GM21619 (cell line): ENCODE results near the gene MSRB3.

Source experiments
- ATAC-seq: cut with Tn5 transposase; IDR thresholded peaks from one replicate; pipeline ENCODE4 v1.9.1; 2021; ENCODE audit not compliant: unreplicated experiment

The MSRB3 gene

GRCh38 chr12:65324056-65324455 is 45.6 kb downstream of the MSRB3 start:
- no peak for ATAC-seq

GRCh38 chr12:65324551-65324950 is 46.1 kb downstream of the MSRB3 start:
- ATAC-seq, result no peak

GRCh38 chr12:65325183-65325582 is 46.7 kb downstream of the MSRB3 start:
- ATAC-seq, result no peak

- no peak for ATAC-seq
These were observed 48.1 kb downstream of the MSRB3 start for GRCh38 chr12:65326616-65327015.

GRCh38 chr12:65327207-65328076 is 49.0 kb downstream of the MSRB3 start:
- ATAC-seq, result no peak

GRCh38 chr12:65329721-65330120 is 51.2 kb downstream of the MSRB3 start:
- no peak for ATAC-seq

- no peak for ATAC-seq
These were observed 51.8 kb downstream of the MSRB3 start for GRCh38 chr12:65330331-65330730.

GRCh38 chr12:65331456-65331855 is 53.0 kb downstream of the MSRB3 start:
- ATAC-seq, result no peak

GRCh38 chr12:65333649-65334048 is 55.2 kb downstream of the MSRB3 start:
- ATAC-seq, result no peak

- no peak for ATAC-seq
These were observed 56.0 kb downstream of the MSRB3 start for GRCh38 chr12:65334521-65334920.

GRCh38 chr12:65335021-65335714 is 56.7 kb downstream of the MSRB3 start:
- no peak for ATAC-seq

- no peak for ATAC-seq
These were observed 57.5 kb downstream of the MSRB3 start for GRCh38 chr12:65335981-65336380.

GRCh38 chr12:65339161-65339560 is 60.7 kb downstream of the MSRB3 start:
- no peak for ATAC-seq

- ATAC-seq, result no peak
These were observed 64.7 kb downstream of the MSRB3 start for GRCh38 chr12:65343230-65343629.

GRCh38 chr12:65343801-65344200 is 65.3 kb downstream of the MSRB3 start:
- ATAC-seq, result no peak

GRCh38 chr12:65355461-65355860 is 77.0 kb downstream of the MSRB3 start:
- ATAC-seq, result no peak

- ATAC-seq, result no peak
These were observed 84.0 kb downstream of the MSRB3 start for GRCh38 chr12:65362234-65363031.

- ATAC-seq, result no peak
These were observed 85.6 kb downstream of the MSRB3 start for GRCh38 chr12:65364046-65364445.

GRCh38 chr12:65367396-65367795 is 88.9 kb downstream of the MSRB3 start:
- no peak for ATAC-seq

- no peak for ATAC-seq
These were observed 89.6 kb downstream of the MSRB3 start for GRCh38 chr12:65368055-65368454.

GRCh38 chr12:65372574-65372973 is 94.1 kb downstream of the MSRB3 start:
- ATAC-seq, result no peak

GRCh38 chr12:65384240-65384639 is 105.8 kb downstream of the MSRB3 start:
- no peak for ATAC-seq
